Stimulated activated memory B cell treated with anti-CD40 and anti-IgM and Interleukin-4, amounts not matched to agents 10 μg/mL and 1 μg/mL and 100 μg/mL, for 72 hours (primary cell): ENCODE results near the gene PRR18.

Experiments used
- ATAC-seq: fragments of 150-1000 bp; cut with Tn5 transposase; 2 replicates; pipeline ENCODE4 v1.10.0; 2021
- H3K27ac Mint-ChIP-seq: one replicate; pipeline ENCODE4 v1.8.0; 2022; ENCODE audit warnings: mild to moderate bottlenecking, mixed read lengths
- H3K27me3 Mint-ChIP-seq: one replicate; pipeline ENCODE4 v1.8.0; 2022; ENCODE audit warnings: mixed read lengths
- H3K36me3 Mint-ChIP-seq: one replicate; pipeline ENCODE4 v1.8.0; 2022; ENCODE audit warnings: mixed read lengths
- H3K4me1 Mint-ChIP-seq: one replicate; pipeline ENCODE4 v1.8.0; 2022; ENCODE audit warnings: mixed read lengths
- H3K4me3 Mint-ChIP-seq: one replicate; pipeline ENCODE4 v1.8.0; 2022; ENCODE audit warnings: mild to moderate bottlenecking, moderate library complexity, mixed read lengths
- H3K9me3 Mint-ChIP-seq: one replicate; pipeline ENCODE4 v1.8.0; 2022; ENCODE audit warnings: mixed read lengths

PRR18 gene

GRCh38 chr6:166277892-166278578 is 30.2 kb downstream of the PRR18 start:
- Mint-ChIP-seq H3K4me1 (peaks cover 33% of the 10 kb centered on the region), H3K9me3 (no peaks in the 10 kb centered on the region), H3K27ac (peak overlapping the region; percentile 26), H3K27me3 (peaks cover 9% of the 10 kb centered on the region), H3K36me3 (no peaks in the 10 kb centered on the region), H3K4me3 (no peak overlapping the region)
- ATAC-seq: no peak

DNA sequence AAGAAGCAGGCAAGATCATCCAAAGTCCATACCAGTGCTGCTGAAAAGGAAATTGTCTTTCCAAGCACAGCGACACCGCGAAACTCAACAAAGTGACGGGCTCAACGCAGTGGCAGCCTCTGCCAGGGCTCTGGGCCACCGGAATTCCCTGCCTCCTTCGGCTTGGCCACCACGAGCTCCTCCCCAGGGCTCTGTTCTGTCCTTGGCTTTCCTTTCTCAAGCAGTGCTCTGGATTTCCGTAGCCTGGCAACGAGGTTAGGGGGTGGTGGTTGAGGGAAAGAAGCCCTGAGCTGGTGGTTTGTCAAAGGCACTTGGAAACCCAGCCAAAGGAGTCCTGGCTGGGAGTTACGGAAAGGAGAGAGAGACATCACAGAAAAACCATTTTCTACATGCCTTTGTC is 31.2 kb downstream of the PRR18 start:
- Mint-ChIP-seq H3K36me3 (no peaks in the 10 kb centered on the region), H3K9me3 (no peaks in the 10 kb centered on the region), H3K27me3 (peaks cover 9% of the 10 kb centered on the region), H3K27ac (peak overlapping the region; percentile 26), H3K4me1 (peaks cover 33% of the 10 kb centered on the region), H3K4me3 (no peak overlapping the region)
- no peak for ATAC-seq

GRCh38 chr6:166275714-166276166 is 32.5 kb downstream of the PRR18 start:
- Mint-ChIP-seq H3K4me3 (no peak overlapping the region), H3K4me1 (peaks cover 25% of the 10 kb centered on the region), H3K27me3 (peaks cover 9% of the 10 kb centered on the region), H3K27ac (peak overlapping the region; percentile 70), H3K36me3 (no peaks in the 10 kb centered on the region), H3K9me3 (no peaks in the 10 kb centered on the region)
- ATAC-seq: peak; percentile 86

DNA sequence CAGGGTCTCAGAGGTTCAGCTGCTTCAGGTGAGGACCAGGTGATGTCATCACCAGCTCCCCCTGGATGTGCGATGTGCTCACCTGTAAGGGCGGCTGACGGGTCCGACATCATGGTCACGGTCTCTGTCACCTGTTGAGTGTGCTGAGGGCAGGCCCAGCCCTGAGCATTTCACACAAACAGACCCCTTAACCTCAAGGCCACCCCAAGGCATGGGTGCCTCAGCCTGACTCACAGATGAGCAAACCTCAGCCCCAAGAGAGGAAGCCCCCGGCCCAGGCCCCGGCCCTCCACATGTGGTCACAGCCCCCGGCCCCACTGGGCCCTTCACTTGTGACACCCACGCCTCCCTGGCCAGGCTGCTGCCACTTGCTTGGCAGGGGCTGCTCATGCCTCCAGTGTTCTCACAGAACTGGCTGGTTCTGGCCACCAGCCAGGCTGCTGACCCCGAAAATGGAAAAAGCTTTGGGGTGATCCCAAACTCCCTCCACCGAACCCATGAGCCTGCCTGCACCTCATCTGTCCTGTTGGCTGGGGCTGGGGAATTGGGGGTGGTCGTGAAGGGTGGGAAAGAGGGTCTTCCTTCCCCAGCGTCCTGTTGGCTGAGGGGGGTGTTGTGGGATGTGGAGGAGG is 33.3 kb downstream of the PRR18 start:
- peaks cover 16% of the 10 kb centered on the region for H3K27me3 Mint-ChIP-seq
- no peak for ATAC-seq
- H3K9me3 Mint-ChIP-seq: no peaks in the 10 kb centered on the region
- no peak overlapping the region for H3K4me3 Mint-ChIP-seq
- no peaks in the 10 kb centered on the region for H3K36me3 Mint-ChIP-seq
- peaks cover 25% of the 10 kb centered on the region for H3K4me1 Mint-ChIP-seq
- no peak overlapping the region for H3K27ac Mint-ChIP-seq

DNA sequence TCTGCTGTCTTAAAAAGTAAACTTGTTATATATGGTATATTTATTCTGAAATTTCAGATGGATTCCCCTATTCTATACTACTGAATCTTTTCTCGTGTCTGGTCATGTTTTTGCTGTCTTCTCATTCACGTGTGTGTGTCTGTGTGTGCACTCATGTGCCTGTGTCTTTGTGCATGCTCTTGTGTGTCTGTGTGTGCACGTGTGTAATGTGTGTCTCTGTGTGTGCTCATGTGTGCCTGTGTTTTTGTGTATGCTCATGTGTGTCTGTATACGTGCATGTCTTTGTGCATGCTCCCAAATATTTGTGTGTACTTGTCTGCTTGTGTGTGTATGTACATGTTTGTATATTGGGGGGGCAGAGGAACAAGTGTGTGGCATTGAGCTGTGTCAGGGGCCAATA is 34.0 kb downstream of the PRR18 start:
- peaks cover 22% of the 10 kb centered on the region for H3K27me3 Mint-ChIP-seq
- H3K36me3 Mint-ChIP-seq: no peaks in the 10 kb centered on the region
- no peak for ATAC-seq
- no peaks in the 10 kb centered on the region for H3K9me3 Mint-ChIP-seq
- H3K4me3 Mint-ChIP-seq: no peak overlapping the region
- no peak overlapping the region for H3K27ac Mint-ChIP-seq
- H3K4me1 Mint-ChIP-seq: peaks cover 25% of the 10 kb centered on the region

- no peaks in the 10 kb centered on the region for H3K36me3 Mint-ChIP-seq
- no peak overlapping the region for H3K4me3 Mint-ChIP-seq
- H3K9me3 Mint-ChIP-seq: no peaks in the 10 kb centered on the region
- H3K4me1 Mint-ChIP-seq: peaks cover 11% of the 10 kb centered on the region
- H3K27ac Mint-ChIP-seq: no peak overlapping the region
- H3K27me3 Mint-ChIP-seq: peaks cover 31% of the 10 kb centered on the region
- ATAC-seq: no peak
Measured at GRCh38 chr6:166271376-166271765, 36.8 kb downstream of the PRR18 start.

GRCh38 chr6:166270706-166271375 is 37.4 kb downstream of the PRR18 start:
- no peaks in the 10 kb centered on the region for H3K36me3 Mint-ChIP-seq
- H3K27me3 Mint-ChIP-seq: peaks cover 30% of the 10 kb centered on the region
- H3K4me1 Mint-ChIP-seq: peaks cover 6% of the 10 kb centered on the region
- no peak overlapping the region for H3K4me3 Mint-ChIP-seq
- H3K9me3 Mint-ChIP-seq: no peaks in the 10 kb centered on the region
- no peak for ATAC-seq
- H3K27ac Mint-ChIP-seq: no peak overlapping the region

DNA sequence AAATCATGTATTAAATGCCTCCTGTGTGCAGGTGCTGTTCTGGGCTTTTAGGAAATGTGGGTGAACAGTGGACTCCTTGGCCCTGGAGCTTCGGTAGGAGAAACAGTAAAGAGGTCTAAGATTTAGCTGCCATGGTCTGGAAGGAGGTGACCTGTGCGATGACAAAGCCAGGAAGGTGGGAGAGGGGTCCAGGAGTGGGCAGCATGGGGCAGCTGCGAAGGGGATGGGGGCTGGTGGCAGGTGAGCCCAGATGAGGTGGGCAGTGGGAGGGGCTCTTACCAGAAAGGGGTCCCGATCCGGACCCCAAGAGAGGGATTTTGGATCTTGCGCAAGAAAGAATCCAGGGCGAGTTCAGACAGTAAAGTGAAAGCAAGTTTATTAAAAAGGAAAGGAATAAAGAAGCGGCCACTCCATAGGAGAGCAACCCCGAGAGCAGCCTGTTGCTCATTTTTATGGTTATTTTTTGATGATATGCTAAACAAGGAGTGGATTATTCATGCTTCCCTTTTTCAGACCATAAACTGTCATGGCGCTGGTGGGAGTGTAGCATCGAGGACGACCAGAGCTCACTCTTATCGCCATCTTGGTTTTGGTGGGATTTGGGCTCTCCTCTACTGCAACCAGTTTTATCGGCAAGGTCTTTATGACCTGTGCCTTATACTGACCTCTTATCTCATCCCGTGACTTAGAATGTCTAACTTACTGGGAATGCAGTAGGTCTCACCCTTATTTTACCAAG is 38.7 kb downstream of the PRR18 start:
- Mint-ChIP-seq H3K27ac (no peak overlapping the region), H3K27me3 (peaks cover 22% of the 10 kb centered on the region), H3K36me3 (no peaks in the 10 kb centered on the region), H3K4me3 (no peak overlapping the region), H3K4me1 (no peaks in the 10 kb centered on the region), H3K9me3 (no peaks in the 10 kb centered on the region)
- ATAC-seq: no peak

DNA sequence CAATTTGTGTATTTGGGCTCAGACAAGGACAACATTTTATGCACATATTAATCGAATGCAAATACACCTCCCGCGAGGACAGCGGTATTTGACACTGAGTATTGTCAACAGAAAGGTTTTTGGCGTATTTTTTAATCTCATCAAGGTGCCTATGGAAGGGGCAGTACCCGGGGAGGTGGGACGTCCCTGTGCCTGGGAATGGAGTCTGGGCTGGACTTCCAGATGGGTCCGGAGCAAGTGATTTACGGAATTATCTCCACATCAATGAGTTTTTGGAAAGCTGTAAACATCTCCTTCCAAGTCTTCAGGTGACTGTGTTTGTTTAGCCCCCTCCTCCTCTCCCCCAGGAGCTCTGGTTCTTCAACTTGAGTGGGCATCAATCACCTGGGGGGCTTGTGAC is 39.8 kb downstream of the PRR18 start:
- H3K4me1 Mint-ChIP-seq: no peaks in the 10 kb centered on the region
- no peak overlapping the region for H3K4me3 Mint-ChIP-seq
- ATAC-seq: no peak
- H3K9me3 Mint-ChIP-seq: no peaks in the 10 kb centered on the region
- H3K27me3 Mint-ChIP-seq: peaks cover 22% of the 10 kb centered on the region
- no peak overlapping the region for H3K27ac Mint-ChIP-seq
- H3K36me3 Mint-ChIP-seq: no peaks in the 10 kb centered on the region

DNA sequence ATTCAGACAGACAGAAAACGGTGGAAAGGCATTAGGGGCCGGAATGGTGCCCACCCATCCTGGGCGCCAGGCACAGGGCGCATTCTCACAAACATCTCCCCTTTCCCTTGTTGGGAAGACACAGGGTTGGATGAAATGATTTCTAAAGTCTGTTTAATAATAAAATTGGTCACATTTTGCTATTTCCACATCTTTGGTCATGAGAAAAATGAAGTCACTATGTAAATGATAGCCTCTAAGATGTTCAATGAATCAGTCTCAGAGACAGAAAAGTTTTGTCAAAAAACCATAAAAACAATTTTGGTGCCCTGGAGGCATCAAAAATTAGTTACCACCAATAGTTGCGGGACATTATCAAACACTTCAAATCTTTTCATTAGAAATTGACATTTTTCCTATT is 40.7 kb downstream of the PRR18 start:
- Mint-ChIP-seq H3K27me3 (peaks cover 22% of the 10 kb centered on the region), H3K4me3 (no peak overlapping the region), H3K9me3 (no peaks in the 10 kb centered on the region), H3K27ac (no peak overlapping the region), H3K36me3 (no peaks in the 10 kb centered on the region), H3K4me1 (no peaks in the 10 kb centered on the region)
- ATAC-seq: no peak

GRCh38 chr6:166266336-166266735 is 41.9 kb downstream of the PRR18 start:
- no peak for ATAC-seq
- no peak overlapping the region for H3K4me3 Mint-ChIP-seq

GRCh38 chr6:166262743-166263515 is 45.3 kb downstream of the PRR18 start:
- no peak for ATAC-seq
- H3K9me3 Mint-ChIP-seq: no peaks in the 10 kb centered on the region
- H3K27me3 Mint-ChIP-seq: no peaks in the 10 kb centered on the region
- H3K4me1 Mint-ChIP-seq: peaks cover 19% of the 10 kb centered on the region
- H3K36me3 Mint-ChIP-seq: no peaks in the 10 kb centered on the region
- no peak overlapping the region for H3K27ac Mint-ChIP-seq
- H3K4me3 Mint-ChIP-seq: no peak overlapping the region

More at GRCh38 chr6:166266336-166266735, 41.9 kb downstream of the PRR18 start:
- H3K27me3 Mint-ChIP-seq: peaks cover 22% of the 10 kb centered on the region
- H3K36me3 Mint-ChIP-seq: no peaks in the 10 kb centered on the region
- no peak overlapping the region for H3K27ac Mint-ChIP-seq
- no peaks in the 10 kb centered on the region for H3K4me1 Mint-ChIP-seq
- H3K9me3 Mint-ChIP-seq: no peaks in the 10 kb centered on the region

DNA sequence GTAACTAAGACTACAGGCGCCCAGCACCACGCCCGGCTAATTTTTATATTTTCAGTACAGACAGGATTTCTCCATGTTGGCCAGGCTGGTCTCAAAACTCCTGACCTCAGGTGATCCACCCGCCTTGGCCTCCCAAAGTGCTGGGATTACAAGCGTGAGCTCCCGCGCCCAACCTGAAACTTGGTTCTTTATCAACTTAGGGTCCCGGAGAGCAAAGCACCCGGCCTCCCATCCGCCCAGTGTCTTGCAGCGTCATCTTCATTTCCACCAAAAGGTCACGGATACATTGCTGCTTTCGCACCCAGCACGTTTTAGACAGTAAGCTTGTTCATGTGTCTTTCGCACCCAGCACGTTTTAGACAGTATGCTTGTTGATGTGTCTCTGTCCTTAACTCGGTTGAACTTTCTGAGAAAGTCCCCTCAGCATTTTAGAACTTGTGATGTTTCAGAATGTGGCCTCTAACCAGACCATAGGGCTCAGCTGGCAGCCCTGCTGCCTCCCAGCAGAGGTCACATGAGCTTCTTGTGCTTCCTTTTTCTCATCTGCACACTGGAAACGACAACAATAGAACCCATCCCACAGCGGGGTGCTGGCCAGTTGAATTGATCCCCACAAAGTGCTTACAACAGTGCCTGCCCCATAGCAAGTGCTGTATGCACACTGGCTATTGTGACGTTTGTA is 48.8 kb downstream of the PRR18 start:
- peaks cover 6% of the 10 kb centered on the region for H3K36me3 Mint-ChIP-seq
- peaks cover 22% of the 10 kb centered on the region for H3K4me1 Mint-ChIP-seq
- peak overlapping the region; percentile 10 for H3K4me3 Mint-ChIP-seq
- peak overlapping the region; percentile 95 for H3K27ac Mint-ChIP-seq
- ATAC-seq: peak; percentile 78
- peaks cover 6% of the 10 kb centered on the region for H3K9me3 Mint-ChIP-seq
- peaks cover 12% of the 10 kb centered on the region for H3K27me3 Mint-ChIP-seq

DNA sequence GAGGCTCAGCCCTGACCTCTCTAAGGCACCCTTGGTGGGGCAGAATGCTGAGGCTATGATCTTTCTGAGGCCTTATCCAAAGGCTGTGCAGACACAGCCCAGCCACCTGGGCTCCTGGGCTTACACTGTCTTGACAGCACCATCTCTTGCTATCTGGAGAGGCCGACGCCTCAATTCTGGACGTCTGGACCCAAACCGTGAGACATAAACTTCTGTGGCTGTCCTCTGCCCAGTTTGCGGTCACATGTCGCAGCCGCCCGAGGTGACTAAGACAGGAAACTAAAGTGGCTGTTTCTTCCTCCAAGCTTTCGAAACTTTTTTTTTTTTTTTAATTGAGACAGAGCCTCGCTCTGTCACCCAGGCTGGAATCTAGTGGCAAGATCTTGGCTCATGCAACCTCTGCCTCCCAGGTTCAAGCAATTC is 49.3 kb downstream of the PRR18 start:
- H3K27me3 Mint-ChIP-seq: peaks cover 18% of the 10 kb centered on the region
- peaks cover 6% of the 10 kb centered on the region for H3K36me3 Mint-ChIP-seq
- peaks cover 25% of the 10 kb centered on the region for H3K4me1 Mint-ChIP-seq
- H3K9me3 Mint-ChIP-seq: peaks cover 6% of the 10 kb centered on the region
- peak overlapping the region; percentile 10 for H3K4me3 Mint-ChIP-seq
- peak; percentile 77 for ATAC-seq
- peak overlapping the region; percentile 95 for H3K27ac Mint-ChIP-seq
